Vagina (tissue), 2 donors: ENCODE results near the gene XKR7.

Experiments used
- POLR2A ChIP-seq, 2 donors: fragments of 450-650 bp; IDR thresholded peaks; one replicate each; pipeline ENCODE4 v1.6.1; 2017; ENCODE audit warnings: antibody characterized with exemption in 2 of 2, mild to moderate bottlenecking in 2 of 2, moderate library complexity in 2 of 2
- TF ChIP-seq, protein P1 (sequence below), 3 experiments: fragments of 450-650 bp in 2 of 3; fragments of 200-600 bp in 1 of 3; sonication (generic) in 1 of 3; IDR thresholded peaks; one replicate each; pipeline ENCODE4 v1.5.1; 2017 to 2019; ENCODE audit warnings: antibody characterized with exemption in 3 of 3, mild to moderate bottlenecking in 2 of 3, moderate library complexity in 2 of 3

DNA sequence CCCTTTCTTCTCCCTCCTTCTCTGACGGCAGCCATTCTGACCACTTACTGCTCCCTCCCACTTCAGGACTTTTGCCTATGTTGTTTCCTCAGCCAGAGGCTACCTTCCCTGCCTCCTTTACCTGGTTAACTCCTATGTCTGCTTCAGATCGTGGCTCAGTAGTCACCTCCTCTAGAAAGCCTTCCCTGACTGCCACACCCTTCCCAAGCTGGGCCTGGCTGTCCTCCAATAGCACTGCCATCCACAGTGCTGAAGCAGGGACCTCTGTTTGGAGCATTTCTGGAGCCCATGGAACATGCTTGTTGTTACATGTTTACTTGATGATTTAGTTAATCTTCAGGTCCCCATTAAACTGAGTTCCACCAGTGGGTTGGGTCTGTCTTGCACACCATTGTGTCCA lies 13.8 kb downstream of the XKR7 start:
- TF ChIP-seq, protein P1, sequence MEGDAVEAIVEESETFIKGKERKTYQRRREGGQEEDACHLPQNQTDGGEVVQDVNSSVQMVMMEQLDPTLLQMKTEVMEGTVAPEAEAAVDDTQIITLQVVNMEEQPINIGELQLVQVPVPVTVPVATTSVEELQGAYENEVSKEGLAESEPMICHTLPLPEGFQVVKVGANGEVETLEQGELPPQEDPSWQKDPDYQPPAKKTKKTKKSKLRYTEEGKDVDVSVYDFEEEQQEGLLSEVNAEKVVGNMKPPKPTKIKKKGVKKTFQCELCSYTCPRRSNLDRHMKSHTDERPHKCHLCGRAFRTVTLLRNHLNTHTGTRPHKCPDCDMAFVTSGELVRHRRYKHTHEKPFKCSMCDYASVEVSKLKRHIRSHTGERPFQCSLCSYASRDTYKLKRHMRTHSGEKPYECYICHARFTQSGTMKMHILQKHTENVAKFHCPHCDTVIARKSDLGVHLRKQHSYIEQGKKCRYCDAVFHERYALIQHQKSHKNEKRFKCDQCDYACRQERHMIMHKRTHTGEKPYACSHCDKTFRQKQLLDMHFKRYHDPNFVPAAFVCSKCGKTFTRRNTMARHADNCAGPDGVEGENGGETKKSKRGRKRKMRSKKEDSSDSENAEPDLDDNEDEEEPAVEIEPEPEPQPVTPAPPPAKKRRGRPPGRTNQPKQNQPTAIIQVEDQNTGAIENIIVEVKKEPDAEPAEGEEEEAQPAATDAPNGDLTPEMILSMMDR (IDR thresholded peaks at IDR 0.05) = no peak
- no peak for TF ChIP-seq POLR2A (IDR thresholded peaks at IDR 0.05)
